GM06990 (cell line): ENCODE results near the gene ALAS1.

Experiments used
- DNase-seq: peaks from one replicate; pipeline ENCODE4 v3.0.0-alpha.2; 2011; ENCODE audit not compliant: insufficient read length; ENCODE audit errors: extremely low read depth
- H3K27me3 ChIP-seq: replicated peaks from 2 replicates; pipeline ENCODE4 v1.6.0; 2011; ENCODE audit warnings: low read length; ENCODE audit not compliant: control insufficient read depth, insufficient read depth
- H3K36me3 ChIP-seq: 2 replicates; pipeline ENCODE4 v1.5.1; 2011; ENCODE audit warnings: low read length; ENCODE audit not compliant: control insufficient read depth, insufficient read depth
- H3K4me3 ChIP-seq: replicated peaks from 2 replicates; pipeline ENCODE4 v1.5.1; 2011; ENCODE audit warnings: low read depth, mild to moderate bottlenecking, control low read depth, low read length
- CTCF ChIP-seq: IDR thresholded peaks from 2 replicates; pipeline ENCODE4 v1.5.1; 2011; ENCODE audit warnings: low read length, control low read depth, mild to moderate bottlenecking, inconsistent platforms; ENCODE audit not compliant: insufficient read depth, poor library complexity, severe bottlenecking

Gene ALAS1

GRCh38 chr3:52213901-52214300 is 15.9 kb downstream of the ALAS1 start:
- Histone ChIP-seq H3K36me3 (peaks cover 35% of the 10 kb centered on the region), H3K27me3 (no peaks in the 10 kb centered on the region), H3K4me3 (no peak overlapping the region)
- no peak for DNase-seq
- no peak for TF ChIP-seq CTCF

GRCh38 chr3:52215351-52215750 is 17.4 kb downstream of the ALAS1 start:
- Histone ChIP-seq H3K36me3 (peaks cover 30% of the 10 kb centered on the region), H3K27me3 (no peaks in the 10 kb centered on the region), H3K4me3 (no peak overlapping the region)
- no peak for DNase-seq
- no peak for TF ChIP-seq CTCF

- no peak for DNase-seq
- peaks cover 23% of the 10 kb centered on the region for H3K36me3 ChIP-seq
- H3K4me3 ChIP-seq: no peak overlapping the region
Observed at GRCh38 chr3:52216585-52217408, 18.8 kb downstream of the ALAS1 start.

GRCh38 chr3:52217409-52217805 is 19.4 kb downstream of the ALAS1 start:
- no peak for TF ChIP-seq CTCF
- peaks cover 19% of the 10 kb centered on the region for H3K36me3 ChIP-seq
- no peak overlapping the region for H3K4me3 ChIP-seq
- DNase-seq: no peak
- H3K27me3 ChIP-seq: no peaks in the 10 kb centered on the region

More at GRCh38 chr3:52216585-52217408, 18.8 kb downstream of the ALAS1 start:
- H3K27me3 ChIP-seq: no peaks in the 10 kb centered on the region
- TF ChIP-seq CTCF: no peak

GRCh38 chr3:52218026-52218425 is 20.1 kb downstream of the ALAS1 start:
- no peak for TF ChIP-seq CTCF
- Histone ChIP-seq H3K36me3 (peaks cover 17% of the 10 kb centered on the region), H3K27me3 (no peaks in the 10 kb centered on the region), H3K4me3 (no peak overlapping the region)
- no peak for DNase-seq
